Caco-2 (cell line): ENCODE measurements around the gene ZMYND19. TPM values are rescaled to one million over a fixed set of nuclear protein-coding genes. Genes with fewer than 3 reads are reported as not detected.
A peak's percentile ranks its signal among the peaks of the same experiment; 100 is the strongest.

Source experiments
- BruUV-seq: library from RNA; stranded (reverse); fragments of 400-500 nt; replicated peaks from 2 replicates; lab custom pipeline; 2021; lab: Mats Ljungman, UMichigan
- CTCF ChIA-PET: fragments of 300-600 bp; sonication (Branson Sonifier 250); formaldehyde crosslinking; loops from one replicate; lab custom pipeline; 2022; ENCODE audit warnings: antibody characterized with exemption; lab: Charles Lee
- POLR2A ChIA-PET: fragments of 300-600 bp; sonication (Branson Sonifier 250); formaldehyde crosslinking; loops from one replicate; lab custom pipeline; 2022; ENCODE audit warnings: antibody characterized with exemption; lab: Charles Lee
- DNase-seq, 2 experiments: peaks; one replicate each; pipeline versions ENCODE4 v3.0.0 to v3.0.0-alpha.2; 2020 to 2022
- H3K27me3 ChIP-seq: replicated peaks from 2 replicates; pipeline ENCODE4 v1.6.0; 2011; ENCODE audit warnings: low read length; ENCODE audit not compliant: control insufficient read depth, insufficient read depth
- H3K36me3 ChIP-seq: 2 replicates; pipeline ENCODE4 v1.5.1; 2011; ENCODE audit warnings: low read length; ENCODE audit not compliant: control insufficient read depth, insufficient read depth
- H3K4me1 ChIP-seq: fragments of 250-450 bp; sonication (Bioruptor Pico); 2 replicates; pipeline ENCODE4 v1.5.1; 2020; ENCODE audit warnings: mild to moderate bottlenecking
- H3K4me3 ChIP-seq: 2 replicates; pipeline ENCODE4 v1.5.1; 2011; ENCODE audit warnings: low read depth, mild to moderate bottlenecking, control low read depth, low read length
- H3K9me3 ChIP-seq: fragments of 250-450 bp; sonication (Bioruptor Pico); 2 replicates; pipeline ENCODE4 v1.5.1; 2020; ENCODE audit warnings: mild to moderate bottlenecking, moderate library complexity
- H3K27ac Mint-ChIP-seq: one replicate; pipeline ENCODE4 v1.8.0; 2022; ENCODE audit warnings: mixed read lengths; ENCODE audit not compliant: unreplicated experiment
- H3K27me3 Mint-ChIP-seq: one replicate; pipeline ENCODE4 v1.8.0; 2022; ENCODE audit warnings: mixed read lengths; ENCODE audit not compliant: insufficient read depth, unreplicated experiment
- H3K36me3 Mint-ChIP-seq: one replicate; pipeline ENCODE4 v1.8.0; 2022; ENCODE audit warnings: mild to moderate bottlenecking, mixed read lengths; ENCODE audit not compliant: insufficient read depth, unreplicated experiment
- H3K4me1 Mint-ChIP-seq: one replicate; pipeline ENCODE4 v1.8.0; 2022; ENCODE audit warnings: low read depth, mixed read lengths; ENCODE audit not compliant: unreplicated experiment
- H3K4me3 Mint-ChIP-seq: one replicate; pipeline ENCODE4 v1.8.0; 2022; ENCODE audit warnings: mild to moderate bottlenecking, moderate library complexity, mixed read lengths; ENCODE audit not compliant: unreplicated experiment
- H3K9me3 Mint-ChIP-seq: one replicate; pipeline ENCODE4 v1.8.0; 2022; ENCODE audit warnings: mixed read lengths; ENCODE audit not compliant: unreplicated experiment
- CTCF ChIP-seq, 2 experiments: fragments of 200-600 bp in 1 of 2; IDR thresholded peaks; 1 replicate in 1 of 2; 2 replicates in 1 of 2; pipeline versions ENCODE4 v1.5.1 to v1.8.0; 2011 to 2022; ENCODE audit warnings: antibody characterized with exemption in 1 of 2, control low read depth in 1 of 2, inconsistent platforms in 1 of 2, low read depth in 1 of 2, low read length in 1 of 2, mild to moderate bottlenecking in 1 of 2, moderate library complexity in 1 of 2; ENCODE audit not compliant: insufficient read depth in 1 of 2, severe bottlenecking in 1 of 2, unreplicated experiment in 1 of 2
- intact Hi-C: fragments of 100-400 bp; cut with micrococcal nuclease; formaldehyde crosslinking; loops from one replicate; pipeline ENCODE4 v1.10.0; 2022; ENCODE audit not compliant: unreplicated experiment
- total RNA-seq: library from RNA; stranded (reverse); gene quantifications from 2 replicates; pipeline ENCODE4 v1.2.3, GENCODE V29; 2022

The ZMYND19 gene
- total RNA-seq, 1 experiment from 2014 or later, result 66.3 TPM

- Histone ChIP-seq H3K4me1 (no peaks in the 10 kb centered on the region), H3K4me3 (no peak overlapping the region), H3K27me3 (no peaks in the 10 kb centered on the region), H3K36me3 (no peaks in the 10 kb centered on the region), H3K9me3 (no peaks in the 10 kb centered on the region)
- peaks cover 59% of the 10 kb centered on the region for H3K36me3 Mint-ChIP-seq
- ChIA-PET POLR2A (no interaction called here), CTCF (interaction anchor here (0.6 kb wide), 1 partner anchor 23 kb away, joined by 3 read pairs; no protein-coding TSS in a partner anchor)
- peaks cover 6% of the 10 kb centered on the region for H3K4me1 Mint-ChIP-seq
- no peak for TF ChIP-seq CTCF (IDR thresholded peaks at IDR 0.05; ENCODE audit: insufficient read depth in 1 of 2, low read depth in 1 of 2, low read length in 1 of 2, severe bottlenecking in 1 of 2, unreplicated experiment in 1 of 2)
- no TSS peak for BruUV-seq
- no peak for DNase-seq
- no peak overlapping the region for H3K4me3 Mint-ChIP-seq
- H3K27me3 Mint-ChIP-seq, result no peaks in the 10 kb centered on the region
- no peaks in the 10 kb centered on the region for H3K9me3 Mint-ChIP-seq
- intact Hi-C loops, result no loop called here
- no peak overlapping the region for H3K27ac Mint-ChIP-seq
These were observed 26.2 kb downstream of the ZMYND19 start for GRCh38 chr9:137564134-137564533.

DNA sequence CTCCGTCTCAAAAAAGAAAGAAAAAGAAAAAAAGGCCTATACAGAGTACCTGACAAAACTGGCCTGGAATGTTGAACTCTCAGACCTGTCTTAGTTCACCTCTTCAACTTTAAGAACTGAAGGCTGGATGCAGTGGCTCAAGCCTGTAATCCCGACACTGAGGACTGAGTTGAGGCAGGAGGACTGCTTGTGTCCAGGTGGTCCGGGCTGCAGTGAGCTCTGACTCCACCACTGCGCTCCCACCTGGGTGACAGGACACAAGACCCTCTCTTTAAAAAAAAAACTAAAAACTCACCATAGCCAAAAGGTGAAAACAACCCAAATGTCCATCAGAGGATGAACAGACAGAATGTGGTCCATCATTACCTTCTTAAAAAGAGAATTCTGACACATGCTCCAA is 32.2 kb downstream of the ZMYND19 start:
- H3K27me3 Mint-ChIP-seq, result no peaks in the 10 kb centered on the region
- DNase-seq, result no peak
- H3K27ac Mint-ChIP-seq, result no peak overlapping the region
- Histone ChIP-seq H3K27me3 (no peaks in the 10 kb centered on the region), H3K4me3 (no peak overlapping the region), H3K4me1 (no peaks in the 10 kb centered on the region), H3K36me3 (no peaks in the 10 kb centered on the region; the same call in 1 of the 2 replicates), H3K9me3 (no peaks in the 10 kb centered on the region)
- POLR2A ChIA-PET, result no interaction called here
- BruUV-seq, result no TSS peak
- H3K4me1 Mint-ChIP-seq, result peaks cover 16% of the 10 kb centered on the region
- H3K9me3 Mint-ChIP-seq, result no peaks in the 10 kb centered on the region
- H3K36me3 Mint-ChIP-seq, result peaks cover 95% of the 10 kb centered on the region
- H3K4me3 Mint-ChIP-seq, result no peak overlapping the region
- CTCF ChIA-PET, result no interaction called here
- intact Hi-C loops, result no loop called here
- no peak for TF ChIP-seq CTCF (IDR thresholded peaks at IDR 0.05; ENCODE audit: insufficient read depth in 1 of 2, low read depth in 1 of 2, low read length in 1 of 2, severe bottlenecking in 1 of 2, unreplicated experiment in 1 of 2)

GRCh38 chr9:137556069-137556838 is 34.1 kb downstream of the ZMYND19 start:
- no peaks in the 10 kb centered on the region; the same call in 1 of the 2 replicates for H3K36me3 ChIP-seq
- Mint-ChIP-seq H3K9me3 (no peaks in the 10 kb centered on the region), H3K27ac (peak overlapping the region; percentile 36), H3K36me3 (peaks cover 95% of the 10 kb centered on the region), H3K27me3 (no peaks in the 10 kb centered on the region), H3K4me1 (peaks cover 22% of the 10 kb centered on the region), H3K4me3 (no peak overlapping the region)
- intact Hi-C loops, result no loop called here
- no peak for DNase-seq
- H3K4me3 ChIP-seq, result no peak overlapping the region
- TF ChIP-seq CTCF (IDR thresholded peaks at IDR 0.05; ENCODE audit: insufficient read depth in 1 of 2, low read depth in 1 of 2, low read length in 1 of 2, severe bottlenecking in 1 of 2, unreplicated experiment in 1 of 2), result no peak
- POLR2A ChIA-PET, result no interaction called here
- BruUV-seq, result no TSS peak
- no peaks in the 10 kb centered on the region for H3K27me3 ChIP-seq
- no peaks in the 10 kb centered on the region for H3K9me3 ChIP-seq
- H3K4me1 ChIP-seq, result no peaks in the 10 kb centered on the region; the same call in 1 of the 2 replicates
- CTCF ChIA-PET, result no interaction called here
